ENCODE data around the gene ELP1. TPM values are rescaled to one million over a fixed set of nuclear protein-coding genes. Genes with fewer than 3 reads are reported as not detected.

ELP1 gene
- total and polyA plus RNA-seq, 2 donors (not counting 3 experiments of a cell fraction or from before 2014, with no cell fraction given): 12.6 to 21.8 TPM

DNA sequence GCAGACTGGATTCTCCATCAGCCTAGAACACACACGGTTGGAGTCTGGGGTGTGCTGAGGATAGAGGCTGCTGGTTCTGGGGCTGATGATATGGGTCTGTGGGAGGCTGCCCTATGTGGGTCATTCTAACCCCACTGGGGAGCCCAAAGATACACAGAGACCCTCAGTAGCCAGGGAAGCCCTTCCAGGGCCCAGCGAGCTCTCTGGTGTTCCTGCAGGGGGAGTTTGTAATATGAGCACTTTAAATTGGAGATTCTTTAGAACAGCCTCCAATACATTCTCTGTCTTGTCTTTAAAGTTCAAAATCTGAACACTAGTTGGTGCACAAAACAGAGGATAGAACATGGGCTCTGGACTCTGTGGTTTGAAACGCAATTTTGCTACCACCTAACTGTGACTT lies 69.5 kb downstream of the ELP1 start:
- Histone ChIP-seq H3K36me3 (ENCODE audit: control insufficient read depth in 2 of 2, extremely low read depth in 1 of 2, insufficient read depth in 2 of 2, low read length in 2 of 2) (peaks cover 0 to 4% of the 10 kb centered on the region in 2 experiments), H4K20me1 (replicated peaks; ENCODE audit: control insufficient read depth, extremely low read depth, insufficient read depth, low read length) (no peaks in the 10 kb centered on the region), H3K27me3 (ENCODE audit: control insufficient read depth in 2 of 2, insufficient read depth in 2 of 2, low read length in 2 of 2) (no peaks in the 10 kb centered on the region), H2AFZ (ENCODE audit: low read depth, low read length) (no peak overlapping the region), H3K9me3 (replicated peaks; ENCODE audit: control insufficient read depth, insufficient read depth, low read length) (no peaks in the 10 kb centered on the region), H3K27ac (ENCODE audit: insufficient read depth, low read depth, low read length) (no peak overlapping the region), H3K79me2 (ENCODE audit: control insufficient read depth, insufficient read depth, low read length) (no peaks in the 10 kb centered on the region), H3K4me2 (ENCODE audit: insufficient read depth, low read length) (no peak overlapping the region), H3K9me1 (replicated peaks; ENCODE audit: control insufficient read depth, extremely low read depth, insufficient read depth, low read length) (no peaks in the 10 kb centered on the region), H3K4me1 (ENCODE audit: control insufficient read depth, extremely low read depth, insufficient read depth, low read length) (no peaks in the 10 kb centered on the region), H3K9ac (replicated peaks; ENCODE audit: extremely low read depth, insufficient read depth, low read length) (no peak overlapping the region), H3K4me3 (replicated peaks in 1 of 3; ENCODE audit: insufficient read depth in 1 of 3, low read depth in 1 of 3, low read length in 3 of 3) (no peak overlapping the region)
- BruUV-seq (replicated peaks): no TSS peak
- TF ChIP-seq GATA2 (IDR thresholded peaks at IDR 0.05; ENCODE audit: insufficient read depth, insufficient read length, low read depth, low read length) (no peak), FOS (IDR thresholded peaks at IDR 0.05; ENCODE audit: borderline replicate concordance, insufficient read depth, low read length) (no peak), POLR2AphosphoS5 (IDR thresholded peaks at IDR 0.05; ENCODE audit: insufficient read depth, low read depth, low read length) (no peak), JUN (IDR thresholded peaks at IDR 0.05; ENCODE audit: borderline replicate concordance, insufficient read depth, insufficient read length, low read depth) (no peak), EZH2 (IDR thresholded peaks at IDR 0.05; ENCODE audit: borderline replicate concordance, low read depth, low read length, severe bottlenecking) (no peak), POLR2A (IDR thresholded peaks at IDR 0.05; ENCODE audit: low read depth, low read length) (no peak), MYC (IDR thresholded peaks at IDR 0.05; ENCODE audit: low read depth, low read length) (no peak)
- TF ChIP-seq, protein P1, sequence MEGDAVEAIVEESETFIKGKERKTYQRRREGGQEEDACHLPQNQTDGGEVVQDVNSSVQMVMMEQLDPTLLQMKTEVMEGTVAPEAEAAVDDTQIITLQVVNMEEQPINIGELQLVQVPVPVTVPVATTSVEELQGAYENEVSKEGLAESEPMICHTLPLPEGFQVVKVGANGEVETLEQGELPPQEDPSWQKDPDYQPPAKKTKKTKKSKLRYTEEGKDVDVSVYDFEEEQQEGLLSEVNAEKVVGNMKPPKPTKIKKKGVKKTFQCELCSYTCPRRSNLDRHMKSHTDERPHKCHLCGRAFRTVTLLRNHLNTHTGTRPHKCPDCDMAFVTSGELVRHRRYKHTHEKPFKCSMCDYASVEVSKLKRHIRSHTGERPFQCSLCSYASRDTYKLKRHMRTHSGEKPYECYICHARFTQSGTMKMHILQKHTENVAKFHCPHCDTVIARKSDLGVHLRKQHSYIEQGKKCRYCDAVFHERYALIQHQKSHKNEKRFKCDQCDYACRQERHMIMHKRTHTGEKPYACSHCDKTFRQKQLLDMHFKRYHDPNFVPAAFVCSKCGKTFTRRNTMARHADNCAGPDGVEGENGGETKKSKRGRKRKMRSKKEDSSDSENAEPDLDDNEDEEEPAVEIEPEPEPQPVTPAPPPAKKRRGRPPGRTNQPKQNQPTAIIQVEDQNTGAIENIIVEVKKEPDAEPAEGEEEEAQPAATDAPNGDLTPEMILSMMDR (IDR thresholded peaks at IDR 0.05; ENCODE audit: extremely low read depth in 1 of 2, insufficient read depth in 1 of 2, low read depth in 1 of 2, low read length in 2 of 2): no peak
- TF ChIP-seq, protein P2, sequence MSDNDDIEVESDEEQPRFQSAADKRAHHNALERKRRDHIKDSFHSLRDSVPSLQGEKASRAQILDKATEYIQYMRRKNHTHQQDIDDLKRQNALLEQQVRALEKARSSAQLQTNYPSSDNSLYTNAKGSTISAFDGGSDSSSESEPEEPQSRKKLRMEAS (IDR thresholded peaks at IDR 0.05; ENCODE audit: insufficient read depth, insufficient read length): no peak
- dilution Hi-C loops (cut with MboI; ENCODE audit: extremely low pct_ligation_motif_present, low sequenced_read_pairs): no loop called here
- ChIA-PET CTCF (no interaction called here), POLR2A (no interaction called here)
- intact Hi-C loops (cut with micrococcal nuclease): no loop called here
- DNase-seq (ENCODE audit: low read depth, low spot score) (no peak), FAIRE-seq (no peak)

Data from endothelial cell of umbilical vein (primary cell).